ENCODE data around the gene COLEC12. TPM values are rescaled to one million over a fixed set of nuclear protein-coding genes. Genes with fewer than 3 reads are reported as not detected.

The COLEC12 gene
- total RNA-seq, 2 donors from 2014 or later: 10.9 to 15.3 TPM

DNA sequence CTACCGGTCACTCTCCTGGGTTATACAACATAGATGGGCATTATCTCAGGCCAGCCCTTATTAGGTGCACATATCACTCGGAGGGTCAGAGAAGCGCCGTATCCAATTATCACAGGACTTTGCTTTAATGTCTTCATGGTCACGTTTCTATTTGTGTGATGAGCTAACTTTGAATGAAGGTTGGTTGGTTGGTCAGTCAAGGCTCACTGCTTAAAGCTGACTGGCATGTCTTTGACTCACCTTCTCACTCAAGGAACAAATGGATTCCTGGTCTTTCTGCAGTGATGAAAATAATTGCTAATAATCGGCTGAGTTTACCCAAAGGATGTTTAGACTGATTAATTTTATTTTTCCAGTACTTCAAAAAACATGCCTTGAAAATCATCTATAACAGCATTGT is 39.7 kb downstream of the COLEC12 start:
- H3K4me3 ChIP-seq: no peak overlapping the region
- peaks cover 0 to 21% of the 10 kb centered on the region in 2 donors for H3K4me1 ChIP-seq
- H3K27me3 ChIP-seq: no peaks in the 10 kb centered on the region
- DNase-seq (ENCODE audit: low spot score): no peak
- TF ChIP-seq CTCF (IDR thresholded peaks at IDR 0.05): no peak
- no peaks in the 10 kb centered on the region for H3K36me3 ChIP-seq
- H3K27ac ChIP-seq: no peak overlapping the region
- H3K9me3 ChIP-seq: no peaks in the 10 kb centered on the region

DNA sequence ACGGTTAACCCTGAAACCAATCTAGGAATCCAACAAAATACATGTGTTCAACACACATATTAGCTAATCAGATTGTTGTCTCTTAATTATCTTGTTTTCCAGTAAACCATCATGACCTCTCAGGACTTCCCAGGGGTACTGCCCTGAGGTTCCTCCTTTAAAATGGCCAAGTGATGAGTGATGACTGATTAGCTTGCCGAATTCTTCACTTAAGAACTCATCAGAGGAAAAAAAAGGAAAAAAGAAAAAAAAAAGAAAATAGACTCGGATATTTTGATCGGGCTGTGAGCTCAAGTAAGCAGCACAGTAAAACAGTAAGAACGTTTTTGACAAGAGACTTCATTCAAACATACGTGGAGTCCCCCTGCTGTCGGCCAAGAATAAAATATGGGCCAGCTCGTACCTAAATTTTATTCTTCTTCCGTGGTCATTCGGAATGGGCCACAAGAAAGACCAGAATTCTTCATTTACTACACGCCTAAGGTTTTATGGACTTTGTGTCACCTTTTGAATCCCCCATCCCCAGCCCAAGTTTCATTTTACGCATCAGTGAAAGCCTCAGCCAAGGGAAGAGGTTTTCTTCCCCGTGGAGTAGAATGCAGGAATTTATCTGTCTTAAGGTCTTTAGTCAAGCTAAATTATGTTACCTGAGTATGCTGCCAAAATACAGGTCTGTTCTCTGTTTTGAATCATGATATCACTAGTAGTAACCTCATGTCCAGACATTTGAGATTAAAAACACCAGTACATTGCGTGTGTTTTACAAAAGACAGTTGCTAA is 40.5 kb downstream of the COLEC12 start:
- peaks cover 0 to 21% of the 10 kb centered on the region in 2 donors for H3K4me1 ChIP-seq
- H3K4me3 ChIP-seq: no peak overlapping the region

GRCh38 chr18:457521-458412 is 42.7 kb downstream of the COLEC12 start:
- Histone ChIP-seq H3K27me3 (no peaks in the 10 kb centered on the region), H3K27ac (peak overlapping the region; percentile 49 to 61), H3K9me3 (no peaks in the 10 kb centered on the region), H3K4me3 (peak overlapping the region; percentile 11 to 20), H3K4me1 (peaks cover 0 to 21% of the 10 kb centered on the region in 2 donors), H3K36me3 (no peaks in the 10 kb centered on the region)
- no peak for DNase-seq (ENCODE audit: low spot score)
- TF ChIP-seq CTCF (IDR thresholded peaks at IDR 0.05): no peak

More for the DNA sequence above, 40.5 kb downstream of the COLEC12 start:
- no peak for TF ChIP-seq CTCF (IDR thresholded peaks at IDR 0.05)
- Histone ChIP-seq H3K9me3 (no peaks in the 10 kb centered on the region), H3K27me3 (no peaks in the 10 kb centered on the region), H3K36me3 (no peaks in the 10 kb centered on the region), H3K27ac (no peak overlapping the region)
- no peak for DNase-seq (ENCODE audit: low spot score)

- Histone ChIP-seq H3K9me3 (peaks cover 0 to 4% of the 10 kb centered on the region in 2 donors), H3K27me3 (no peaks in the 10 kb centered on the region), H3K36me3 (no peaks in the 10 kb centered on the region), H3K4me3 (peak overlapping the region; percentile 11 to 20), H3K4me1 (peaks cover 0 to 21% of the 10 kb centered on the region in 2 donors), H3K27ac (peak overlapping the region; percentile 49 to 61)
- DNase-seq (ENCODE audit: low spot score): peak; percentile 73
- no peak for TF ChIP-seq CTCF (IDR thresholded peaks at IDR 0.05)
Observed at GRCh38 chr18:457140-457519, 43.4 kb downstream of the COLEC12 start.

- H3K27ac ChIP-seq: peak overlapping the region; percentile 49 to 61
- H3K4me1 ChIP-seq: peaks cover 0 to 21% of the 10 kb centered on the region in 2 donors
- no peak for TF ChIP-seq CTCF (IDR thresholded peaks at IDR 0.05)
- no peaks in the 10 kb centered on the region for H3K27me3 ChIP-seq
- H3K36me3 ChIP-seq: no peaks in the 10 kb centered on the region
- peaks cover 0 to 10% of the 10 kb centered on the region in 2 donors for H3K9me3 ChIP-seq
- H3K4me3 ChIP-seq: peak overlapping the region in 1 of 2 donors; percentile 20
- DNase-seq (ENCODE audit: low spot score): peak; percentile 71
Observed at GRCh38 chr18:456361-457139, 44.0 kb downstream of the COLEC12 start.

All from right atrium auricular region (tissue), 2 donors.